ENCODE measurements around the gene INPP1.

GRCh38 chr2:190420801-190421200 is 77.4 kb downstream of the INPP1 start:
- TF ChIP-seq CTCF (conservative IDR thresholded peaks at IDR 0.05 in 1 of 2, IDR thresholded peaks at IDR 0.05 in 1 of 2; ENCODE audit: extremely low read depth in 1 of 2, insufficient read depth in 1 of 2, low read depth in 1 of 2, low read length in 2 of 2) (no peak), EZH2 (IDR thresholded peaks at IDR 0.05; ENCODE audit: borderline replicate concordance, low read length) (no peak)

All from mammary epithelial cell (primary cell).